HepG2 (cell line): ENCODE results near the gene GLCE. TPM values are rescaled to one million over a fixed set of nuclear protein-coding genes. Genes with fewer than 3 reads are reported as not detected.
A peak's percentile ranks its signal among the peaks of the same experiment; 100 is the strongest.

Source experiments
- AHR ChIP-seq: IDR thresholded peaks from 2 replicates; pipeline ENCODE4 v1.6.1; 2018; ENCODE audit warnings: missing genetic modification reagents, missing compliant biosample characterization
- ATRX ChIP-seq: sonication (generic); formaldehyde crosslinking; IDR thresholded peaks from 2 replicates; pipeline ENCODE4 v1.4.0; 2020; ENCODE audit warnings: missing genetic modification reagents, borderline replicate concordance
- ISL2 ChIP-seq: sonication (generic); formaldehyde crosslinking; IDR thresholded peaks from 2 replicates; pipeline ENCODE4 v1.5.0; 2020; ENCODE audit warnings: missing genetic modification reagents
- KLF12 ChIP-seq: sonication (generic); formaldehyde crosslinking; IDR thresholded peaks from 2 replicates; pipeline ENCODE4 v1.4.0; 2020; ENCODE audit warnings: missing genetic modification reagents, borderline replicate concordance
- KLF13 ChIP-seq: sonication (generic); formaldehyde crosslinking; IDR thresholded peaks from 2 replicates; pipeline ENCODE4 v1.4.0; 2020; ENCODE audit warnings: mild to moderate bottlenecking, missing genetic modification reagents
- MBNL3 ChIP-seq: fragments of 250-450 bp; sonication (Bioruptor Pico); conservative IDR thresholded peaks from 2 replicates; pipeline ENCODE4 v1.8.0; 2022; ENCODE audit warnings: mild to moderate bottlenecking, inconsistent platforms
- MTF1 ChIP-seq: sonication (generic); formaldehyde crosslinking; IDR thresholded peaks from 2 replicates; pipeline ENCODE4 v1.5.0; 2020; ENCODE audit warnings: missing genetic modification reagents
- TGIF2 ChIP-seq: IDR thresholded peaks from 2 replicates; pipeline ENCODE4 v1.6.1; 2016; ENCODE audit warnings: control low read depth, missing compliant biosample characterization
- THAP11 ChIP-seq: IDR thresholded peaks from 2 replicates; pipeline ENCODE4 v1.6.1; 2016; ENCODE audit warnings: missing biosample characterization, missing genetic modification reagents
- ZBTB1 ChIP-seq: sonication (generic); formaldehyde crosslinking; IDR thresholded peaks from 2 replicates; pipeline ENCODE4 v1.4.0; 2020; ENCODE audit warnings: missing genetic modification reagents, borderline replicate concordance
- ZEB1 ChIP-seq: IDR thresholded peaks from 2 replicates; pipeline ENCODE4 v1.6.1; 2012; ENCODE audit warnings: mild to moderate bottlenecking, low read depth, inconsistent platforms; ENCODE audit not compliant: insufficient replicate concordance
- ZFP82 ChIP-seq: sonication (generic); formaldehyde crosslinking; IDR thresholded peaks from 2 replicates; pipeline ENCODE4 v1.5.1; 2020; ENCODE audit warnings: mild to moderate bottlenecking, missing genetic modification reagents, borderline replicate concordance
- ZKSCAN5 ChIP-seq: sonication (generic); formaldehyde crosslinking; IDR thresholded peaks from 2 replicates; pipeline ENCODE4 v1.5.1; 2020; ENCODE audit warnings: mild to moderate bottlenecking, missing genetic modification reagents
- ZNF138 ChIP-seq: sonication (generic); formaldehyde crosslinking; IDR thresholded peaks from 2 replicates; pipeline ENCODE4 v1.5.0; 2020; ENCODE audit warnings: mild to moderate bottlenecking, low read depth, missing genetic modification reagents
- ZNF292 ChIP-seq: sonication (generic); formaldehyde crosslinking; IDR thresholded peaks from 2 replicates; pipeline ENCODE4 v1.8.1; 2022; ENCODE audit warnings: mild to moderate bottlenecking, low read depth, missing genetic modification reagents, borderline replicate concordance
- ZNF296 ChIP-seq: sonication (generic); formaldehyde crosslinking; conservative IDR thresholded peaks from 2 replicates; pipeline ENCODE4 v1.5.0; 2020; ENCODE audit warnings: mild to moderate bottlenecking, missing genetic modification reagents
- ZNF549 ChIP-seq: sonication (generic); formaldehyde crosslinking; IDR thresholded peaks from 2 replicates; pipeline ENCODE4 v1.5.0; 2020; ENCODE audit warnings: missing genetic modification reagents
- ZNF616 ChIP-seq: sonication (generic); formaldehyde crosslinking; IDR thresholded peaks from 2 replicates; pipeline ENCODE4 v1.5.0; 2020; ENCODE audit warnings: low read depth, mild to moderate bottlenecking, missing genetic modification reagents
- ZNF703 ChIP-seq: sonication (generic); formaldehyde crosslinking; IDR thresholded peaks from 2 replicates; pipeline ENCODE4 v1.5.1; 2020; ENCODE audit warnings: missing genetic modification reagents, mild to moderate bottlenecking, moderate library complexity, borderline replicate concordance
- ZNF749 ChIP-seq: sonication (generic); formaldehyde crosslinking; IDR thresholded peaks from 2 replicates; pipeline ENCODE4 v1.8.0; 2022; ENCODE audit warnings: mild to moderate bottlenecking, missing genetic modification reagents, moderate library complexity, borderline replicate concordance
- polyA plus RNA-seq, 8 experiments: library from polyadenylated mRNA; depleted of rRNA in 3 of 8; stranded (reverse) in 7 of 8; unstranded in 1 of 8; fragments of >200 nt; fragmentation: Illumina TruSeq in 4 of 8; extraction: Trizol in 4 of 8; gene quantifications; 2 replicates each; pipeline versions ENCODE4 v1.2.1 to v1.2.3, GENCODE V29; 2011 to 2016; ENCODE audit warnings: low read depth in 4 of 8, missing spikeins in 1 of 8, mixed read lengths in 1 of 8; ENCODE audit not compliant: insufficient read depth in 1 of 8
- total RNA-seq, 5 experiments: library from RNA; depleted of rRNA; stranded (reverse); fragments of >200 nt; fragmentation: Illumina TruSeq; extraction: Trizol; gene quantifications; 2 replicates each; pipeline ENCODE4 v1.2.3, GENCODE V29; 2016; ENCODE audit warnings: low read depth in 1 of 5
- TF ChIP-seq, protein P1 (sequence below): sonication (generic); formaldehyde crosslinking; IDR thresholded peaks from 2 replicates; pipeline ENCODE4 v1.8.1; 2023; ENCODE audit warnings: missing genetic modification reagents, mild to moderate bottlenecking, borderline replicate concordance
- TF ChIP-seq, protein P2 (sequence below): sonication (generic); formaldehyde crosslinking; IDR thresholded peaks from 2 replicates; pipeline ENCODE4 v1.8.1; 2023; ENCODE audit warnings: mild to moderate bottlenecking, missing genetic modification reagents, borderline replicate concordance
- TF ChIP-seq, protein P3 (sequence below): sonication (generic); formaldehyde crosslinking; conservative IDR thresholded peaks from 2 replicates; pipeline ENCODE4 v1.8.0; 2022; ENCODE audit warnings: mild to moderate bottlenecking, moderate library complexity, missing genetic modification reagents
- TF ChIP-seq, protein P4 (sequence below): sonication (generic); formaldehyde crosslinking; IDR thresholded peaks from 2 replicates; pipeline ENCODE4 v1.5.1; 2020; ENCODE audit warnings: mild to moderate bottlenecking, missing genetic modification reagents, moderate library complexity
- TF ChIP-seq, protein P5 (sequence below): sonication (generic); formaldehyde crosslinking; IDR thresholded peaks from 2 replicates; pipeline ENCODE4 v1.4.0; 2020; ENCODE audit warnings: missing genetic modification reagents

GLCE gene
- total and polyA plus RNA-seq, 2 of the 13 experiments (the other 11 are each of a cell fraction or from before 2014, with no cell fraction given), result 12.9 to 23.4 TPM

DNA sequence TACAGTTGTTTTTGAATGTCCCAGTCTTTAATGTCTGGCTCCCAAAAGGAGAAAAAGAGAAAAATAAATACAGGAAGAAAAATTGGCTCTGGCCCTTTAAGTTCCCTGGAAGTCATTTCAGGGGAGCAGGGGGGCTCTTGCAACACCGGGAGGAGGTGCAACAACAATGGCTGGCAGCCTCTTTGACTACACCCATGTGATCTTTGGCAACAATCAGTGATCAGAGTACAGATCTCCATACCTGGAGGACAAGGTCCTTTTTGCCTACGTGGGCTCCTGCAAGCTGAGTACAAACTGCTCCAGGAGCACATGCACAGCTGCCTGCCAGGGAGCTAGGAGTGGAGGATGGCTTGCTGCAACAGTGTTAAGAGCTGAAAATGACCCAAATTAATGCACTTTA lies 63.9 kb downstream of the GLCE start (continued):
- TF ChIP-seq ZNF549 (CRISPR knock-in tag) (no peak), ZEB1 (peak; percentile 45), ZNF292 (CRISPR knock-in tag) (peak; percentile 87; the same call in 1 of the 2 replicates), ZKSCAN5 (CRISPR knock-in tag) (no peak), THAP11 (CRISPR knock-in tag) (peak; percentile 72), MTF1 (no peak), ZFP82 (CRISPR knock-in tag) (no peak), ISL2 (CRISPR knock-in tag) (peak; percentile 76), AHR (CRISPR knock-in tag) (no peak), KLF12 (CRISPR knock-in tag) (no peak; the same call in 1 of the 2 replicates), ZNF616 (no peak), MBNL3 (CRISPR knock-in tag) (no peak), ZNF749 (no peak), TGIF2 (CRISPR knock-in tag) (no peak), ZNF703 (CRISPR knock-in tag) (no peak), ZNF138 (CRISPR knock-in tag) (no peak), ATRX (CRISPR knock-in tag) (no peak), KLF13 (CRISPR knock-in tag) (no peak), ZBTB1 (no peak), ZNF296 (CRISPR knock-in tag) (no peak)
- TF ChIP-seq, protein P1, sequence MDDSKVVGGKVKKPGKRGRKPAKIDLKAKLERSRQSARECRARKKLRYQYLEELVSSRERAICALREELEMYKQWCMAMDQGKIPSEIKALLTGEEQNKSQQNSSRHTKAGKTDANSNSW, result no peak
- TF ChIP-seq, protein P2, sequence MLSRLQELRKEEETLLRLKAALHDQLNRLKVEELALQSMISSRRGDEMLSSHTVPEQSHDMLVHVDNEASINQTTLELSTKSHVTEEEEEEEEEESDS, result no peak
- TF ChIP-seq, protein P3, sequence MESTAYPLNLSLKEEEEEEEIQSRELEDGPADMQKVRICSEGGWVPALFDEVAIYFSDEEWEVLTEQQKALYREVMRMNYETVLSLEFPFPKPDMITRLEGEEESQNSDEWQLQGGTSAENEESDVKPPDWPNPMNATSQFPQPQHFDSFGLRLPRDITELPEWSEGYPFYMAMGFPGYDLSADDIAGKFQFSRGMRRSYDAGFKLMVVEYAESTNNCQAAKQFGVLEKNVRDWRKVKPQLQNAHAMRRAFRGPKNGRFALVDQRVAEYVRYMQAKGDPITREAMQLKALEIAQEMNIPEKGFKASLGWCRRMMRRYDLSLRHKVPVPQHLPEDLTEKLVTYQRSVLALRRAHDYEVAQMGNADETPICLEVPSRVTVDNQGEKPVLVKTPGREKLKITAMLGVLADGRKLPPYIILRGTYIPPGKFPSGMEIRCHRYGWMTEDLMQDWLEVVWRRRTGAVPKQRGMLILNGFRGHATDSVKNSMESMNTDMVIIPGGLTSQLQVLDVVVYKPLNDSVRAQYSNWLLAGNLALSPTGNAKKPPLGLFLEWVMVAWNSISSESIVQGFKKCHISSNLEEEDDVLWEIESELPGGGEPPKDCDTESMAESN (CRISPR knock-in tag), result no peak
- TF ChIP-seq, protein P4, sequence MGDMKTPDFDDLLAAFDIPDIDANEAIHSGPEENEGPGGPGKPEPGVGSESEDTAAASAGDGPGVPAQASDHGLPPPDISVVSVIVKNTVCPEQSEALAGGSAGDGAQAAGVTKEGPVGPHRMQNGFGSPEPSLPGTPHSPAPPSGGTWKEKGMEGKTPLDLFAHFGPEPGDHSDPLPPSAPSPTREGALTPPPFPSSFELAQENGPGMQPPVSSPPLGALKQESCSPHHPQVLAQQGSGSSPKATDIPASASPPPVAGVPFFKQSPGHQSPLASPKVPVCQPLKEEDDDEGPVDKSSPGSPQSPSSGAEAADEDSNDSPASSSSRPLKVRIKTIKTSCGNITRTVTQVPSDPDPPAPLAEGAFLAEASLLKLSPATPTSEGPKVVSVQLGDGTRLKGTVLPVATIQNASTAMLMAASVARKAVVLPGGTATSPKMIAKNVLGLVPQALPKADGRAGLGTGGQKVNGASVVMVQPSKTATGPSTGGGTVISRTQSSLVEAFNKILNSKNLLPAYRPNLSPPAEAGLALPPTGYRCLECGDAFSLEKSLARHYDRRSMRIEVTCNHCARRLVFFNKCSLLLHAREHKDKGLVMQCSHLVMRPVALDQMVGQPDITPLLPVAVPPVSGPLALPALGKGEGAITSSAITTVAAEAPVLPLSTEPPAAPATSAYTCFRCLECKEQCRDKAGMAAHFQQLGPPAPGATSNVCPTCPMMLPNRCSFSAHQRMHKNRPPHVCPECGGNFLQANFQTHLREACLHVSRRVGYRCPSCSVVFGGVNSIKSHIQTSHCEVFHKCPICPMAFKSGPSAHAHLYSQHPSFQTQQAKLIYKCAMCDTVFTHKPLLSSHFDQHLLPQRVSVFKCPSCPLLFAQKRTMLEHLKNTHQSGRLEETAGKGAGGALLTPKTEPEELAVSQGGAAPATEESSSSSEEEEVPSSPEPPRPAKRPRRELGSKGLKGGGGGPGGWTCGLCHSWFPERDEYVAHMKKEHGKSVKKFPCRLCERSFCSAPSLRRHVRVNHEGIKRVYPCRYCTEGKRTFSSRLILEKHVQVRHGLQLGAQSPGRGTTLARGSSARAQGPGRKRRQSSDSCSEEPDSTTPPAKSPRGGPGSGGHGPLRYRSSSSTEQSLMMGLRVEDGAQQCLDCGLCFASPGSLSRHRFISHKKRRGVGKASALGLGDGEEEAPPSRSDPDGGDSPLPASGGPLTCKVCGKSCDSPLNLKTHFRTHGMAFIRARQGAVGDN, result no peak
- TF ChIP-seq, protein P5, sequence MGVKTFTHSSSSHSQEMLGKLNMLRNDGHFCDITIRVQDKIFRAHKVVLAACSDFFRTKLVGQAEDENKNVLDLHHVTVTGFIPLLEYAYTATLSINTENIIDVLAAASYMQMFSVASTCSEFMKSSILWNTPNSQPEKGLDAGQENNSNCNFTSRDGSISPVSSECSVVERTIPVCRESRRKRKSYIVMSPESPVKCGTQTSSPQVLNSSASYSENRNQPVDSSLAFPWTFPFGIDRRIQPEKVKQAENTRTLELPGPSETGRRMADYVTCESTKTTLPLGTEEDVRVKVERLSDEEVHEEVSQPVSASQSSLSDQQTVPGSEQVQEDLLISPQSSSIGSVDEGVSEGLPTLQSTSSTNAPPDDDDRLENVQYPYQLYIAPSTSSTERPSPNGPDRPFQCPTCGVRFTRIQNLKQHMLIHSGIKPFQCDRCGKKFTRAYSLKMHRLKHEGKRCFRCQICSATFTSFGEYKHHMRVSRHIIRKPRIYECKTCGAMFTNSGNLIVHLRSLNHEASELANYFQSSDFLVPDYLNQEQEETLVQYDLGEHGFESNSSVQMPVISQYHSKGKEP, result no peak
